HepG2 (cell line): ENCODE results near the gene UBE2U. TPM values are rescaled to one million over a fixed set of nuclear protein-coding genes. Genes with fewer than 3 reads are reported as not detected.

Source experiments
- ATAC-seq: fragments of 200-7000 bp; cut with Tn5 transposase; 3 replicates; pipeline ENCODE4 v1.9.1; 2020; ENCODE audit warnings: mild to moderate bottlenecking, moderate library complexity
- BruUV-seq: library from RNA; stranded (reverse); fragments of 400-500 nt; replicated peaks from 2 replicates; lab custom pipeline; 2021; lab: Mats Ljungman, UMichigan
- CTCF ChIA-PET: fragments of 300-600 bp; formaldehyde crosslinking; extraction: SDS; loops from one replicate; lab custom pipeline; 2021; ENCODE audit warnings: low total read pairs, inconsistent platforms, low intra/inter-chr PET ratio; lab: Yijun Ruan, JAX
- POLR2A ChIA-PET: fragments of 350-600 bp; sonication (Branson Sonifier 250); formaldehyde crosslinking; loops from one replicate; lab custom pipeline; 2020; ENCODE audit warnings: antibody characterized with exemption, inconsistent platforms; lab: Yijun Ruan, JAX
- DNase-seq: peaks from one replicate; pipeline ENCODE4 v3.0.0-alpha.2; 2015; ENCODE audit warnings: low spot score
- FAIRE-seq: peaks from 3 replicates; lab custom pipeline; 2011; peaks lifted over from hg19 to GRCh38; lab: Jason Lieb, UNC
- H2AFZ ChIP-seq: one replicate; pipeline ENCODE4 v1.6.1; 2011; ENCODE audit warnings: low read length, inconsistent platforms
- H3K27ac ChIP-seq: fragments of 300-600 bp; 3 replicates; pipeline ENCODE4 v1.8.0; 2011; ENCODE audit warnings: mixed run types, mild to moderate bottlenecking, mixed read lengths, low read length, inconsistent platforms; ENCODE audit not compliant: insufficient read depth; ENCODE audit errors: extremely low read length
- H3K27me3 ChIP-seq, 2 experiments: fragments of 200-600 bp in 1 of 2; 2 replicates in 1 of 2; 3 replicates in 1 of 2; pipeline versions ENCODE4 v1.6.0 to v1.8.0; 2011; ENCODE audit warnings: low read length in 2 of 2, mild to moderate bottlenecking in 2 of 2, moderate library complexity in 2 of 2, inconsistent platforms in 1 of 2; ENCODE audit not compliant: insufficient read depth in 2 of 2, control insufficient read depth in 1 of 2
- H3K36me3 ChIP-seq, 2 experiments: fragments of 200-600 bp in 1 of 2; replicated peaks in 1 of 2; 2 replicates in 1 of 2; 3 replicates in 1 of 2; pipeline versions ENCODE4 v1.5.1 to v1.8.0; 2011; ENCODE audit warnings: low read length in 2 of 2, inconsistent platforms in 1 of 2; ENCODE audit not compliant: insufficient read depth in 2 of 2, control insufficient read depth in 1 of 2
- H3K4me1 ChIP-seq: 2 replicates; pipeline ENCODE4 v1.5.1; 2012; ENCODE audit warnings: low read length, inconsistent platforms; ENCODE audit not compliant: insufficient read depth
- H3K4me2 ChIP-seq: 2 replicates; pipeline ENCODE4 v1.6.0; 2011; ENCODE audit warnings: low read depth, low read length, inconsistent platforms
- H3K4me3 ChIP-seq, 3 experiments: fragments of 200-600 bp in 1 of 3; sonication (generic), shearing (Covaris generic) in 1 of 3; replicated peaks in 1 of 3; 2 replicates each; pipeline ENCODE4 v1.5.1; 2011 to 2016; ENCODE audit warnings: low read length in 3 of 3, inconsistent platforms in 2 of 3, low read depth in 2 of 3, mild to moderate bottlenecking in 2 of 3, control low read depth in 1 of 3, mixed read lengths in 1 of 3; ENCODE audit not compliant: insufficient read depth in 1 of 3
- H3K79me2 ChIP-seq: one replicate; pipeline ENCODE4 v1.6.1; 2011; ENCODE audit warnings: low read length, inconsistent platforms; ENCODE audit not compliant: insufficient read depth
- H3K9ac ChIP-seq: 2 replicates; pipeline ENCODE4 v1.6.0; 2011; ENCODE audit warnings: mild to moderate bottlenecking, low read depth, low read length, inconsistent platforms; ENCODE audit not compliant: insufficient read depth
- H3K9me3 ChIP-seq: 2 replicates; pipeline ENCODE4 v1.5.1; 2012; ENCODE audit warnings: mild to moderate bottlenecking, low read length
- H4K20me1 ChIP-seq: 2 replicates; pipeline ENCODE4 v1.6.0; 2011; ENCODE audit warnings: inconsistent platforms, mild to moderate bottlenecking, low read length, moderate library complexity; ENCODE audit not compliant: insufficient read depth
- HMGA1 ChIP-seq: sonication (generic); formaldehyde crosslinking; conservative IDR thresholded peaks from 2 replicates; pipeline ENCODE4 v1.4.0; 2020; ENCODE audit warnings: missing genetic modification reagents
- JUN ChIP-seq: sonication (generic); formaldehyde crosslinking; IDR thresholded peaks from 2 replicates; pipeline ENCODE4 v1.4.0; 2020; ENCODE audit warnings: mild to moderate bottlenecking, missing genetic modification reagents
- JUNB ChIP-seq: sonication (generic); formaldehyde crosslinking; IDR thresholded peaks from 2 replicates; pipeline ENCODE4 v1.8.0; 2022; ENCODE audit warnings: missing genetic modification reagents, mild to moderate bottlenecking, borderline replicate concordance
- KDM6A ChIP-seq: IDR thresholded peaks from 2 replicates; pipeline ENCODE4 v1.6.1; 2016; ENCODE audit warnings: low read depth
- MZF1 ChIP-seq: sonication (generic); formaldehyde crosslinking; IDR thresholded peaks from 2 replicates; pipeline ENCODE4 v1.8.1; 2023; ENCODE audit warnings: mild to moderate bottlenecking, missing genetic modification reagents, borderline replicate concordance
- POLR2G ChIP-seq: fragments of 200-400 bp; formaldehyde crosslinking; IDR thresholded peaks from 2 replicates; pipeline ENCODE4 v1.6.1; 2018; ENCODE audit warnings: mild to moderate bottlenecking, low read depth, low read length, moderate library complexity
- SRY ChIP-seq: sonication (generic); formaldehyde crosslinking; IDR thresholded peaks from 2 replicates; pipeline ENCODE4 v1.8.0; 2022; ENCODE audit warnings: mild to moderate bottlenecking, missing genetic modification reagents
- TAF1 ChIP-seq: sonication (generic); formaldehyde crosslinking; IDR thresholded peaks from 2 replicates; pipeline ENCODE4 v1.4.0; 2020; ENCODE audit warnings: missing genetic modification reagents
- TMF1 ChIP-seq: sonication (generic); formaldehyde crosslinking; IDR thresholded peaks from 2 replicates; pipeline ENCODE4 v1.8.1; 2022; ENCODE audit warnings: low read depth, missing genetic modification reagents
- ZNF143 ChIP-seq: sonication (generic); formaldehyde crosslinking; IDR thresholded peaks from 2 replicates; pipeline ENCODE4 v1.4.0; 2020; ENCODE audit warnings: missing genetic modification reagents
- ZNF496 ChIP-seq: sonication (generic); formaldehyde crosslinking; IDR thresholded peaks from 2 replicates; pipeline ENCODE4 v1.8.1; 2023; ENCODE audit warnings: mild to moderate bottlenecking, moderate library complexity, missing genetic modification reagents; ENCODE audit not compliant: insufficient replicate concordance
- ZNF691 ChIP-seq: sonication (generic); formaldehyde crosslinking; IDR thresholded peaks from 2 replicates; pipeline ENCODE4 v1.4.0; 2020; ENCODE audit warnings: missing genetic modification reagents, low read depth, mild to moderate bottlenecking, borderline replicate concordance
- ZNF766 ChIP-seq: sonication (generic); formaldehyde crosslinking; IDR thresholded peaks from 2 replicates; pipeline ENCODE4 v1.5.0; 2020; ENCODE audit warnings: missing genetic modification reagents, borderline replicate concordance
- ZNF792 ChIP-seq: IDR thresholded peaks from 2 replicates; pipeline ENCODE4 v1.6.1; 2016
- ZNF83 ChIP-seq: sonication (generic); formaldehyde crosslinking; IDR thresholded peaks from 2 replicates; pipeline ENCODE4 v1.4.0; 2020; ENCODE audit warnings: missing genetic modification reagents, mild to moderate bottlenecking, borderline replicate concordance
- ZNF878 ChIP-seq: sonication (generic); formaldehyde crosslinking; IDR thresholded peaks from 2 replicates; pipeline ENCODE4 v1.8.1; 2023; ENCODE audit warnings: mild to moderate bottlenecking, missing genetic modification reagents, moderate library complexity
- ZSCAN21 ChIP-seq: sonication (generic); formaldehyde crosslinking; IDR thresholded peaks from 2 replicates; pipeline ENCODE4 v1.8.0; 2022; ENCODE audit warnings: mild to moderate bottlenecking, missing genetic modification reagents, moderate library complexity, borderline replicate concordance
- ZSCAN30 ChIP-seq: sonication (generic); formaldehyde crosslinking; IDR thresholded peaks from 2 replicates; pipeline ENCODE4 v1.5.0; 2020; ENCODE audit warnings: mild to moderate bottlenecking, missing genetic modification reagents
- WGBS: methylation state at CpG from one replicate; pipeline ENCODE4 v1.1.6; 2017; ENCODE audit warnings: low lambda C conversion rate; 5-methylcytosine and 5-hydroxymethylcytosine counted together
- in situ Hi-C: cut with HindIII; loops from 2 replicates; pipeline ENCODE4 v1.10.0; 2017; ENCODE audit warnings: low pct_unique_long_range_greater_than_20kb; ENCODE audit not compliant: extremely low pct_ligation_motif_present
- intact Hi-C: fragments of 100-400 bp; cut with micrococcal nuclease; formaldehyde crosslinking; loops from one replicate; pipeline ENCODE4 v1.10.0; 2022; ENCODE audit not compliant: unreplicated experiment
- polyA plus RNA-seq, 8 experiments: library from polyadenylated mRNA; depleted of rRNA in 3 of 8; stranded (reverse) in 7 of 8; unstranded in 1 of 8; fragments of >200 nt; fragmentation: Illumina TruSeq in 4 of 8; extraction: Trizol in 4 of 8; gene quantifications; 2 replicates each; pipeline versions ENCODE4 v1.2.1 to v1.2.3, GENCODE V29; 2011 to 2016; ENCODE audit warnings: low read depth in 4 of 8, missing spikeins in 1 of 8, mixed read lengths in 1 of 8; ENCODE audit not compliant: insufficient read depth in 1 of 8
- total RNA-seq, 5 experiments: library from RNA; depleted of rRNA; stranded (reverse); fragments of >200 nt; fragmentation: Illumina TruSeq; extraction: Trizol; gene quantifications; 2 replicates each; pipeline ENCODE4 v1.2.3, GENCODE V29; 2016; ENCODE audit warnings: low read depth in 1 of 5

UBE2U gene
- total and polyA plus RNA-seq, 2 of the 13 experiments (the other 11 are each of a cell fraction or from before 2014, with no cell fraction given): not detected

GRCh38 chr1:64296459-64296858 is 93.0 kb downstream of the UBE2U start (continued):
- TF ChIP-seq ZSCAN21: no peak
- no peak for TF ChIP-seq ZNF83 (CRISPR knock-in tag)
- TF ChIP-seq POLR2G: no peak
- TF ChIP-seq ZNF878: no peak
- TF ChIP-seq ZSCAN30: no peak

GRCh38 chr1:64302194-64302593 is 98.8 kb downstream of the UBE2U start:
- POLR2A ChIA-PET: no interaction called here
- DNase-seq: no peak
- H3K36me3 ChIP-seq: no peaks in the 10 kb centered on the region
- no peak overlapping the region for H3K27ac ChIP-seq
- 7% methylated on average over 3 of the region's 3 CpGs for WGBS
- H3K4me1 ChIP-seq: no peaks in the 10 kb centered on the region
- in situ Hi-C loops: no loop called here
- no peak for ATAC-seq
- no peaks in the 10 kb centered on the region for H3K79me2 ChIP-seq
- H3K9ac ChIP-seq: no peak overlapping the region
- no peaks in the 10 kb centered on the region for H3K27me3 ChIP-seq
- no TSS peak for BruUV-seq
- no peak overlapping the region for H3K4me2 ChIP-seq
- intact Hi-C loops: no loop called here
- no peak overlapping the region for H2AFZ ChIP-seq
- FAIRE-seq: no peak
- CTCF ChIA-PET: no interaction called here
- TF ChIP-seq TAF1 (no peak), ZNF766 (CRISPR knock-in tag) (no peak)
- H3K4me3 ChIP-seq: no peak overlapping the region
- no peaks in the 10 kb centered on the region for H3K9me3 ChIP-seq
- H4K20me1 ChIP-seq: no peaks in the 10 kb centered on the region

- Histone ChIP-seq H3K4me3 (no peak overlapping the region), H3K9me3 (no peaks in the 10 kb centered on the region), H4K20me1 (no peaks in the 10 kb centered on the region), H3K4me2 (no peak overlapping the region), H3K27ac (no peak overlapping the region), H3K9ac (no peak overlapping the region), H3K79me2 (no peaks in the 10 kb centered on the region), H3K27me3 (no peaks in the 10 kb centered on the region), H2AFZ (no peak overlapping the region), H3K4me1 (no peaks in the 10 kb centered on the region), H3K36me3 (no peaks in the 10 kb centered on the region)
- POLR2A ChIA-PET: no interaction called here
- in situ Hi-C loops: no loop called here
- DNase-seq: no peak
- ATAC-seq: no peak
- no TSS peak for BruUV-seq
- FAIRE-seq: no peak
- CTCF ChIA-PET: no interaction called here
- WGBS: 6% methylated on average over 2 of the region's 2 CpGs
- intact Hi-C loops: no loop called here
- TF ChIP-seq TMF1 (CRISPR knock-in tag): no peak
- no peak for TF ChIP-seq JUNB (CRISPR knock-in tag)
- no peak for TF ChIP-seq ZNF143 (CRISPR knock-in tag)
- TF ChIP-seq ZNF792 (CRISPR knock-in tag): no peak
- TF ChIP-seq HMGA1 (CRISPR knock-in tag): no peak
- TF ChIP-seq ZNF691 (CRISPR knock-in tag): no peak
- TF ChIP-seq ZNF496 (CRISPR knock-in tag): no peak
- no peak for TF ChIP-seq JUN
- TF ChIP-seq MZF1 (CRISPR knock-in tag): no peak
- no peak for TF ChIP-seq KDM6A
- no peak for TF ChIP-seq SRY (CRISPR knock-in tag)
Measured at GRCh38 chr1:64302971-64303370, 99.5 kb downstream of the UBE2U start.
